K562 (cell line): ENCODE results near the gene LRRC74B. TPM values are rescaled to one million over a fixed set of nuclear protein-coding genes. Genes with fewer than 3 reads are reported as not detected.
A peak's percentile ranks its signal among the peaks of the same experiment; 100 is the strongest.

Experiments used
- CCAR2 ChIP-seq: fragments of 200-400 bp; formaldehyde crosslinking; IDR thresholded peaks from 2 replicates; pipeline ENCODE4 v1.6.1; 2017; ENCODE audit warnings: mild to moderate bottlenecking, low read depth, low read length
- CREM ChIP-seq: IDR thresholded peaks from 2 replicates; pipeline ENCODE4 v1.6.1; 2014; ENCODE audit warnings: antibody characterized with exemption, low read depth
- FOXK1 ChIP-seq: sonication (generic); formaldehyde crosslinking; IDR thresholded peaks from 2 replicates; pipeline ENCODE4 v1.8.0; 2022; ENCODE audit warnings: missing genetic modification reagents, mild to moderate bottlenecking, borderline replicate concordance
- HDGF ChIP-seq: fragments of 450-650 bp; IDR thresholded peaks from 2 replicates; pipeline ENCODE4 v1.6.1; 2016
- MECOM ChIP-seq: fragments of 250-450 bp; sonication (Bioruptor Pico); IDR thresholded peaks from 2 replicates; pipeline ENCODE4 v1.8.0; 2022; ENCODE audit warnings: inconsistent platforms
- MEF2A ChIP-seq: IDR thresholded peaks from 2 replicates; pipeline ENCODE4 v1.6.1; 2011; ENCODE audit warnings: low read depth, mild to moderate bottlenecking, low read length, moderate library complexity; ENCODE audit not compliant: control insufficient read depth
- MXI1 ChIP-seq: IDR thresholded peaks from 2 replicates; pipeline ENCODE4 v1.6.1; 2011; ENCODE audit warnings: low read depth, mild to moderate bottlenecking, improper control_type of control experiment, low read length
- SOX6 ChIP-seq: fragments of 450-650 bp; IDR thresholded peaks from 2 replicates; pipeline ENCODE4 v1.6.1; 2014; ENCODE audit warnings: mild to moderate bottlenecking
- SP1 ChIP-seq: sonication (generic); formaldehyde crosslinking; IDR thresholded peaks from 2 replicates; pipeline ENCODE4 v1.8.1; 2022; ENCODE audit warnings: mild to moderate bottlenecking, missing genetic modification reagents
- ZBTB8A ChIP-seq: fragments of 450-650 bp; IDR thresholded peaks from 2 replicates; pipeline ENCODE4 v1.6.1; 2018; ENCODE audit warnings: mild to moderate bottlenecking, moderate library complexity; ENCODE audit not compliant: partially characterized antibody
- ZNF124 ChIP-seq: sonication (generic); formaldehyde crosslinking; IDR thresholded peaks from 2 replicates; pipeline ENCODE4 v1.8.1; 2022; ENCODE audit warnings: missing genetic modification reagents
- ZNF134 ChIP-seq: fragments of 250-450 bp; sonication (Bioruptor Pico); conservative IDR thresholded peaks from 2 replicates; pipeline ENCODE4 v1.4.0; 2020
- ZNF324 ChIP-seq: fragments of 250-450 bp; sonication (Bioruptor Pico); IDR thresholded peaks from 2 replicates; pipeline ENCODE4 v1.4.0; 2020; ENCODE audit warnings: mild to moderate bottlenecking
- ZNF408 ChIP-seq: fragments of 250-450 bp; sonication (Bioruptor Pico); IDR thresholded peaks from 2 replicates; pipeline ENCODE4 v1.4.0; 2020; ENCODE audit warnings: low read depth, mild to moderate bottlenecking, moderate library complexity
- ZNF785 ChIP-seq: fragments of 250-450 bp; sonication (Bioruptor Pico); IDR thresholded peaks from 2 replicates; pipeline ENCODE4 v1.4.0; 2020; ENCODE audit warnings: mild to moderate bottlenecking
- ZNF79 ChIP-seq: fragments of 250-450 bp; sonication (Bioruptor Pico); IDR thresholded peaks from 2 replicates; pipeline ENCODE4 v1.4.0; 2020; ENCODE audit warnings: low read depth, mild to moderate bottlenecking, moderate library complexity
- polyA plus RNA-seq, 8 experiments: library from polyadenylated mRNA; depleted of rRNA in 4 of 8; stranded (reverse) in 5 of 8; unstranded in 3 of 8; fragments of >200 nt; fragmentation: Nextera tagmentation in 2 of 8; fragmentation: Illumina TruSeq in 1 of 8; extraction: Ambion mirVana in 2 of 8; extraction: Trizol in 1 of 8; gene quantifications; 2 replicates each; pipeline versions ENCODE4 v1.2.1 to v1.2.3, GENCODE V29; 2011 to 2014; ENCODE audit warnings: inconsistent platforms in 1 of 8, missing spikeins in 1 of 8
- total RNA-seq, 7 experiments: library from RNA; depleted of rRNA in 6 of 7; stranded (reverse); fragments of >200 nt in 6 of 7; fragmentation: Illumina TruSeq in 2 of 7; extraction: Trizol in 2 of 7; gene quantifications; 2 replicates each; pipeline versions ENCODE4 v1.2.1 to v1.2.3, GENCODE V29; 2011 to 2021; ENCODE audit warnings: low replicate concordance in 1 of 7
- TF ChIP-seq, protein P1 (sequence below): sonication (generic); formaldehyde crosslinking; IDR thresholded peaks from 2 replicates; pipeline ENCODE4 v1.8.0; 2022; ENCODE audit warnings: mild to moderate bottlenecking, missing genetic modification reagents
- TF ChIP-seq, protein P2 (sequence below), 3 experiments: IDR thresholded peaks in 2 of 3; conservative IDR thresholded peaks in 1 of 3; 2 replicates each; pipeline ENCODE4 v1.5.1; 2011 to 2012; ENCODE audit warnings: low read length in 3 of 3, mild to moderate bottlenecking in 3 of 3, control low read depth in 2 of 3, improper control_type of control experiment in 1 of 3, inconsistent platforms in 1 of 3, low read depth in 1 of 3, mixed read lengths in 1 of 3, moderate library complexity in 1 of 3; ENCODE audit not compliant: insufficient read depth in 2 of 3
- TF ChIP-seq, protein P3 (sequence below): fragments of 250-450 bp; sonication (Bioruptor Pico); IDR thresholded peaks from 2 replicates; pipeline ENCODE4 v1.8.0; 2021; ENCODE audit warnings: mild to moderate bottlenecking, moderate library complexity
- TF ChIP-seq, protein P4 (sequence below): fragments of 200-400 bp; formaldehyde crosslinking; IDR thresholded peaks from 2 replicates; pipeline ENCODE4 v1.6.1; 2017; ENCODE audit warnings: mild to moderate bottlenecking, low read depth, low read length, moderate library complexity
- TF ChIP-seq, protein P5 (sequence below): fragments of 250-450 bp; sonication (Bioruptor Pico); IDR thresholded peaks from 2 replicates; pipeline ENCODE4 v1.5.0; 2022; ENCODE audit warnings: mild to moderate bottlenecking

The LRRC74B gene
- total and polyA plus RNA-seq, 9 of the 15 experiments (the other 6 are each of a cell fraction or from before 2014, with no cell fraction given), result not detected

DNA sequence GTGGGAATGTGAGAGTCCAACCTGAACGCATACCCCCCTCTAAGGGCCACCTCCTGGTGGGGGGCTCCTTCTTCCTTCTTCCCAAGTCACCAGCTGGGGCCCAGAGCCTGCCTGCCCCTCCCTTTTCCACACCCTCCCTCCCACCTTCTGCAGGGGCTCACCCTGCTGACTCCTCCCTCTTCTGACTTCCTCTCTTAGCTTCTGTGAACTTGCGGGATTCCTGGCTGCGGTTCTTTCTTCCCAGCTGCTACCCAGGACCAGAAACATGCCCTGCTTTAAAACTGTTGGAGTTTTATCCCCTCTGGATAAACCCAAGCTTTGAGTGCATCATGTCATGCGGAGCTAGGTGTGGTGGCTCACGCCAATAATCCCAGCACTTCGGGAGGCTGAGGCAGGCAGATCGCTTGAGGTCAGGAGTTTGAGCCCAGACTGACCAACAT is 10.2 kb downstream of the LRRC74B start (continued):
- no peak for TF ChIP-seq CCAR2
- TF ChIP-seq SP1, result no peak
- TF ChIP-seq, protein P1, sequence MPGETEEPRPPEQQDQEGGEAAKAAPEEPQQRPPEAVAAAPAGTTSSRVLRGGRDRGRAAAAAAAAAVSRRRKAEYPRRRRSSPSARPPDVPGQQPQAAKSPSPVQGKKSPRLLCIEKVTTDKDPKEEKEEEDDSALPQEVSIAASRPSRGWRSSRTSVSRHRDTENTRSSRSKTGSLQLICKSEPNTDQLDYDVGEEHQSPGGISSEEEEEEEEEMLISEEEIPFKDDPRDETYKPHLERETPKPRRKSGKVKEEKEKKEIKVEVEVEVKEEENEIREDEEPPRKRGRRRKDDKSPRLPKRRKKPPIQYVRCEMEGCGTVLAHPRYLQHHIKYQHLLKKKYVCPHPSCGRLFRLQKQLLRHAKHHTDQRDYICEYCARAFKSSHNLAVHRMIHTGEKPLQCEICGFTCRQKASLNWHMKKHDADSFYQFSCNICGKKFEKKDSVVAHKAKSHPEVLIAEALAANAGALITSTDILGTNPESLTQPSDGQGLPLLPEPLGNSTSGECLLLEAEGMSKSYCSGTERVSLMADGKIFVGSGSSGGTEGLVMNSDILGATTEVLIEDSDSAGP (CRISPR knock-in tag), result no peak
- no peak for TF ChIP-seq MECOM (CRISPR knock-in tag)
- TF ChIP-seq ZNF785 (CRISPR knock-in tag), result no peak
- TF ChIP-seq ZBTB8A, result no peak
- TF ChIP-seq ZNF408, result no peak
- TF ChIP-seq, protein P2, sequence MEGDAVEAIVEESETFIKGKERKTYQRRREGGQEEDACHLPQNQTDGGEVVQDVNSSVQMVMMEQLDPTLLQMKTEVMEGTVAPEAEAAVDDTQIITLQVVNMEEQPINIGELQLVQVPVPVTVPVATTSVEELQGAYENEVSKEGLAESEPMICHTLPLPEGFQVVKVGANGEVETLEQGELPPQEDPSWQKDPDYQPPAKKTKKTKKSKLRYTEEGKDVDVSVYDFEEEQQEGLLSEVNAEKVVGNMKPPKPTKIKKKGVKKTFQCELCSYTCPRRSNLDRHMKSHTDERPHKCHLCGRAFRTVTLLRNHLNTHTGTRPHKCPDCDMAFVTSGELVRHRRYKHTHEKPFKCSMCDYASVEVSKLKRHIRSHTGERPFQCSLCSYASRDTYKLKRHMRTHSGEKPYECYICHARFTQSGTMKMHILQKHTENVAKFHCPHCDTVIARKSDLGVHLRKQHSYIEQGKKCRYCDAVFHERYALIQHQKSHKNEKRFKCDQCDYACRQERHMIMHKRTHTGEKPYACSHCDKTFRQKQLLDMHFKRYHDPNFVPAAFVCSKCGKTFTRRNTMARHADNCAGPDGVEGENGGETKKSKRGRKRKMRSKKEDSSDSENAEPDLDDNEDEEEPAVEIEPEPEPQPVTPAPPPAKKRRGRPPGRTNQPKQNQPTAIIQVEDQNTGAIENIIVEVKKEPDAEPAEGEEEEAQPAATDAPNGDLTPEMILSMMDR (IDR thresholded peaks at IDR 0.05 in 2 of 3, conservative IDR thresholded peaks at IDR 0.05 in 1 of 3; ENCODE audit: insufficient read depth in 2 of 3, low read depth in 1 of 3, low read length in 3 of 3), result no peak; a peak in 1 of 6 replicates
- no peak for TF ChIP-seq ZNF79 (CRISPR knock-in tag)
- no peak for TF ChIP-seq ZNF124
- TF ChIP-seq, protein P3, sequence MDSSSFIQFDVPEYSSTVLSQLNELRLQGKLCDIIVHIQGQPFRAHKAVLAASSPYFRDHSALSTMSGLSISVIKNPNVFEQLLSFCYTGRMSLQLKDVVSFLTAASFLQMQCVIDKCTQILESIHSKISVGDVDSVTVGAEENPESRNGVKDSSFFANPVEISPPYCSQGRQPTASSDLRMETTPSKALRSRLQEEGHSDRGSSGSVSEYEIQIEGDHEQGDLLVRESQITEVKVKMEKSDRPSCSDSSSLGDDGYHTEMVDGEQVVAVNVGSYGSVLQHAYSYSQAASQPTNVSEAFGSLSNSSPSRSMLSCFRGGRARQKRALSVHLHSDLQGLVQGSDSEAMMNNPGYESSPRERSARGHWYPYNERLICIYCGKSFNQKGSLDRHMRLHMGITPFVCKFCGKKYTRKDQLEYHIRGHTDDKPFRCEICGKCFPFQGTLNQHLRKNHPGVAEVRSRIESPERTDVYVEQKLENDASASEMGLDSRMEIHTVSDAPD (CRISPR knock-in tag), result no peak
- no peak for TF ChIP-seq SOX6
- TF ChIP-seq, protein P4, sequence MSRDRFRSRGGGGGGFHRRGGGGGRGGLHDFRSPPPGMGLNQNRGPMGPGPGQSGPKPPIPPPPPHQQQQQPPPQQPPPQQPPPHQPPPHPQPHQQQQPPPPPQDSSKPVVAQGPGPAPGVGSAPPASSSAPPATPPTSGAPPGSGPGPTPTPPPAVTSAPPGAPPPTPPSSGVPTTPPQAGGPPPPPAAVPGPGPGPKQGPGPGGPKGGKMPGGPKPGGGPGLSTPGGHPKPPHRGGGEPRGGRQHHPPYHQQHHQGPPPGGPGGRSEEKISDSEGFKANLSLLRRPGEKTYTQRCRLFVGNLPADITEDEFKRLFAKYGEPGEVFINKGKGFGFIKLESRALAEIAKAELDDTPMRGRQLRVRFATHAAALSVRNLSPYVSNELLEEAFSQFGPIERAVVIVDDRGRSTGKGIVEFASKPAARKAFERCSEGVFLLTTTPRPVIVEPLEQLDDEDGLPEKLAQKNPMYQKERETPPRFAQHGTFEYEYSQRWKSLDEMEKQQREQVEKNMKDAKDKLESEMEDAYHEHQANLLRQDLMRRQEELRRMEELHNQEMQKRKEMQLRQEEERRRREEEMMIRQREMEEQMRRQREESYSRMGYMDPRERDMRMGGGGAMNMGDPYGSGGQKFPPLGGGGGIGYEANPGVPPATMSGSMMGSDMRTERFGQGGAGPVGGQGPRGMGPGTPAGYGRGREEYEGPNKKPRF, result no peak
- TF ChIP-seq ZNF324 (CRISPR knock-in tag), result no peak
- TF ChIP-seq ZNF134, result no peak
- TF ChIP-seq HDGF, result peak; percentile 69; the same call in 1 of the 2 replicates
- TF ChIP-seq, protein P5, sequence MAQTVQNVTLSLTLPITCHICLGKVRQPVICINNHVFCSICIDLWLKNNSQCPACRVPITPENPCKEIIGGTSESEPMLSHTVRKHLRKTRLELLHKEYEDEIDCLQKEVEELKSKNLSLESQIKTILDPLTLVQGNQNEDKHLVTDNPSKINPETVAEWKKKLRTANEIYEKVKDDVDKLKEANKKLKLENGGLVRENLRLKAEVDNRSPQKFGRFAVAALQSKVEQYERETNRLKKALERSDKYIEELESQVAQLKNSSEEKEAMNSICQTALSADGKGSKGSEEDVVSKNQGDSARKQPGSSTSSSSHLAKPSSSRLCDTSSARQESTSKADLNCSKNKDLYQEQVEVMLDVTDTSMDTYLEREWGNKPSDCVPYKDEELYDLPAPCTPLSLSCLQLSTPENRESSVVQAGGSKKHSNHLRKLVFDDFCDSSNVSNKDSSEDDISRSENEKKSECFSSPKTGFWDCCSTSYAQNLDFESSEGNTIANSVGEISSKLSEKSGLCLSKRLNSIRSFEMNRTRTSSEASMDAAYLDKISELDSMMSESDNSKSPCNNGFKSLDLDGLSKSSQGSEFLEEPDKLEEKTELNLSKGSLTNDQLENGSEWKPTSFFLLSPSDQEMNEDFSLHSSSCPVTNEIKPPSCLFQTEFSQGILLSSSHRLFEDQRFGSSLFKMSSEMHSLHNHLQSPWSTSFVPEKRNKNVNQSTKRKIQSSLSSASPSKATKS, result no peak
- no peak; the same call in 1 of the 2 replicates for TF ChIP-seq CREM
- no peak for TF ChIP-seq MEF2A
- TF ChIP-seq FOXK1 (CRISPR knock-in tag), result peak; percentile 93
- no peak for TF ChIP-seq MXI1
